Gastroesophageal sphincter (tissue), 4 donors: ENCODE results near the gene MNDA. TPM values are rescaled to one million over a fixed set of nuclear protein-coding genes. Genes with fewer than 3 reads are reported as not detected.
"Not testable (repeated sequence)": the region's sequence is repeated elsewhere in the genome, so short reads cannot be mapped to it uniquely, and the experiment has no call there.

Experiments
- ATAC-seq: fragments of 150-250 bp; one replicate; pipeline ENCODE4 v1.9.1; 2016; ENCODE audit warnings: mild to moderate bottlenecking, moderate library complexity
- H3K27ac ChIP-seq, 4 donors: fragments of 200-600 bp; sonication (generic) in 3 of 4; 1 replicate in 3 of 4; 2 replicates in 1 of 4; pipeline ENCODE4 v1.5.1; 2016 to 2019
- H3K27me3 ChIP-seq: fragments of 200-600 bp; sonication (generic); one replicate; pipeline ENCODE4 v1.5.1; 2019
- H3K36me3 ChIP-seq, 2 donors: fragments of 200-600 bp; sonication (generic); one replicate each; pipeline ENCODE4 v1.5.1; 2019; ENCODE audit warnings: control low read depth in 1 of 2
- H3K4me1 ChIP-seq, 3 donors: fragments of 200-600 bp; sonication (generic); 1 replicate in 2 of 3; 2 replicates in 1 of 3; pipeline ENCODE4 v1.5.1; 2016 to 2019; ENCODE audit warnings: control low read depth in 2 of 3
- H3K4me3 ChIP-seq, 2 donors: fragments of 200-600 bp; sonication (generic); one replicate each; pipeline ENCODE4 v1.5.1; 2019; ENCODE audit warnings: mild to moderate bottlenecking in 1 of 2, moderate library complexity in 1 of 2
- H3K9me3 ChIP-seq, 3 donors: fragments of 200-600 bp; sonication (generic); one replicate each; pipeline ENCODE4 v1.5.1; 2017 to 2019; ENCODE audit warnings: control low read depth in 2 of 3
- EP300 ChIP-seq: sonication (generic); formaldehyde crosslinking; IDR thresholded peaks from one replicate; pipeline ENCODE4 v1.6.1; 2017; ENCODE audit warnings: antibody characterized with exemption, mild to moderate bottlenecking
- POLR2A ChIP-seq, 2 donors: fragments of 450-650 bp; IDR thresholded peaks; one replicate each; pipeline ENCODE4 v1.6.1; 2017; ENCODE audit warnings: antibody characterized with exemption in 2 of 2, mild to moderate bottlenecking in 2 of 2, moderate library complexity in 1 of 2
- POLR2AphosphoS5 ChIP-seq: sonication (generic); formaldehyde crosslinking; IDR thresholded peaks from one replicate; pipeline ENCODE4 v1.6.1; 2017; ENCODE audit warnings: antibody characterized with exemption
- WGBS, 2 donors: methylation state at CpG; one replicate each; pipeline ENCODE4 v1.1.5; 2018; ENCODE audit warnings: low coverage in 1 of 2; 5-methylcytosine and 5-hydroxymethylcytosine counted together
- small RNA-seq, 4 donors: library from RNA; depleted of rRNA; stranded (forward); fragments of <200 nt; gene quantifications; one replicate each; pipeline ENCODE3, GENCODE V24; 2016
- total RNA-seq, 4 donors: library from RNA; depleted of rRNA; stranded (reverse); fragments of >200 nt; gene quantifications; one replicate each; pipeline ENCODE4 v1.1.0, GENCODE V29; 2016
- TF ChIP-seq, protein P1 (sequence below), 4 experiments: fragments of 200-600 bp in 2 of 4; fragments of 450-650 bp in 2 of 4; sonication (generic) in 1 of 4; IDR thresholded peaks; one replicate each; pipeline ENCODE4 v1.5.1; 2017 to 2019; ENCODE audit warnings: antibody characterized with exemption in 4 of 4, mild to moderate bottlenecking in 2 of 4, moderate library complexity in 2 of 4

Gene MNDA
- total RNA-seq, 4 donors from 2014 or later: 0.73 to 10.5 (median 8.6) TPM; not detected in 1

DNA sequence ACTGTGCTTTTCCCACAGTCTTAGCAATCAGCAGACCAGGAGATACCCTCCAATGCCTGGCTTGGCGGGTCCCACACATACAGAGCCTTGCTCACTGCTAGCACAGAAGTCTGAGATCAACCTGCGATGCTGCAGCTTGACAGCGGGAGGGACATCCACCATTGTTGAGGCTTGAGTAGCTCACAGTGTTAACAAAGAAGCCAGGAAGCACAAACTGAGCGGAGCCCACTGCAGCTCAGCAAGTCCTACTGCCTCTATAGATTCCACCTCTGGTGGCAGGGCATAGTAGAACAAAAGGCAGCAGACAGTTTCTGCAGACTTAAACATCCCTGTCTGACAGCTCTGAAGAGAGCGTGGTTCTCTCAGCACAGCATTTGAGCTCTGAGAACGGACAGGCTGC is 33.4 kb downstream of the MNDA start:
- no peaks in the 10 kb centered on the region for H3K4me1 ChIP-seq
- peaks cover 0 to 2% (median 0%) of the 10 kb centered on the region in 3 donors for H3K9me3 ChIP-seq
- no peak overlapping the region for H3K27ac ChIP-seq
- WGBS, 2 donors: 90% methylated on average over 2 of the region's 6 CpGs; no CpG with 5 or more reads in 1 of the 2 donors
- H3K4me3 ChIP-seq: no peak overlapping the region
- H3K27me3 ChIP-seq: no peaks in the 10 kb centered on the region
- no peak for ATAC-seq
- TF ChIP-seq, protein P1, sequence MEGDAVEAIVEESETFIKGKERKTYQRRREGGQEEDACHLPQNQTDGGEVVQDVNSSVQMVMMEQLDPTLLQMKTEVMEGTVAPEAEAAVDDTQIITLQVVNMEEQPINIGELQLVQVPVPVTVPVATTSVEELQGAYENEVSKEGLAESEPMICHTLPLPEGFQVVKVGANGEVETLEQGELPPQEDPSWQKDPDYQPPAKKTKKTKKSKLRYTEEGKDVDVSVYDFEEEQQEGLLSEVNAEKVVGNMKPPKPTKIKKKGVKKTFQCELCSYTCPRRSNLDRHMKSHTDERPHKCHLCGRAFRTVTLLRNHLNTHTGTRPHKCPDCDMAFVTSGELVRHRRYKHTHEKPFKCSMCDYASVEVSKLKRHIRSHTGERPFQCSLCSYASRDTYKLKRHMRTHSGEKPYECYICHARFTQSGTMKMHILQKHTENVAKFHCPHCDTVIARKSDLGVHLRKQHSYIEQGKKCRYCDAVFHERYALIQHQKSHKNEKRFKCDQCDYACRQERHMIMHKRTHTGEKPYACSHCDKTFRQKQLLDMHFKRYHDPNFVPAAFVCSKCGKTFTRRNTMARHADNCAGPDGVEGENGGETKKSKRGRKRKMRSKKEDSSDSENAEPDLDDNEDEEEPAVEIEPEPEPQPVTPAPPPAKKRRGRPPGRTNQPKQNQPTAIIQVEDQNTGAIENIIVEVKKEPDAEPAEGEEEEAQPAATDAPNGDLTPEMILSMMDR (IDR thresholded peaks at IDR 0.05): no peak
- TF ChIP-seq POLR2A (IDR thresholded peaks at IDR 0.05): no peak
- no peak for TF ChIP-seq EP300
- TF ChIP-seq POLR2AphosphoS5: no peak
- H3K36me3 ChIP-seq: no peaks in the 10 kb centered on the region

DNA sequence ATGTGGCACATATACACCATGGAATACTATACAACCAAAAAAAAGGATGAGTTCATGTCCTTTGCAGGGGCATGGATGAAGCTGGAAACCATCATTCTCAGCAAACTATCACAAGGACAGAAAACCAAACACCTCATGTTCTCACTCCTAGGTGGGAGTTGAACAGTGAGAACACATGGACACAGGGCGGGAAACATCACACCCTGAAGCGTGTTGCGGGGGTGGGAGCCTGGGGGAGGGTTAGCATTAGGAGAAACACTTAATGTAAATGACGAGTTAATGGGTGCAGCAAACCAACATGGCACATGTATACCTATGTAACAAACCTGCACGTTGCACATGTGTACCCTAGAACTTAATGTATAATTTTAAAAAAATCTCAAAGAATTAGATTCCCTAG is 39.3 kb downstream of the MNDA start:
- not testable (repeated sequence) for H3K4me3 ChIP-seq, H3K36me3 ChIP-seq, H3K27ac ChIP-seq, H3K4me1 ChIP-seq, H3K27me3 ChIP-seq, H3K9me3 ChIP-seq, ATAC-seq
- 81 to 88% methylated on average over 5 of the region's 5 CpGs for WGBS, 2 donors

DNA sequence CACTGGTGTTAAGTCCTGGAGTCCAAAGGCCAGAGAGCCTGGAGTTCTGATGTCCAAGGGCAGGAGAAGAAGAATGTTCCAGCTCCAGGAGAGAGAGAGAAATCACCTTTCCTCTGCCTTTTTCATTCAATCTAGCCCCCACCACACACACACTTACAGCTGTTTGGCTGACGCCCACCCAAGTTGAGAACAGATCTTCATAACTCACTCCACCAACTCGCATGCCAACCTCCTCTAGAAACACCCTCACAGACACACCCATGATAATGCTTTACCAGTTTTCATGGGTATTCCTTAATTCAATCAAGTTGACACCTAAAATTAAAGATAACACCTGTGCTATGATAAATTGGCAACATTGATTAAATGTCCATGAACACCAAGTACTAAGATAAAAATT is 42.0 kb downstream of the MNDA start:
- Histone ChIP-seq H3K27me3 (peaks cover 6% of the 10 kb centered on the region), H3K27ac (no peak overlapping the region), H3K36me3 (no peaks in the 10 kb centered on the region), H3K9me3 (no peaks in the 10 kb centered on the region), H3K4me3 (no peak overlapping the region), H3K4me1 (no peaks in the 10 kb centered on the region)
- 75% methylated on average over 2 of the region's 2 CpGs; no CpG with 5 or more reads in 1 of the 2 donors for WGBS, 2 donors
- TF ChIP-seq POLR2A (IDR thresholded peaks at IDR 0.05): no peak
- TF ChIP-seq, protein P1 (IDR thresholded peaks at IDR 0.05): no peak
- no peak for TF ChIP-seq EP300
- TF ChIP-seq POLR2AphosphoS5: no peak
- ATAC-seq: no peak

DNA sequence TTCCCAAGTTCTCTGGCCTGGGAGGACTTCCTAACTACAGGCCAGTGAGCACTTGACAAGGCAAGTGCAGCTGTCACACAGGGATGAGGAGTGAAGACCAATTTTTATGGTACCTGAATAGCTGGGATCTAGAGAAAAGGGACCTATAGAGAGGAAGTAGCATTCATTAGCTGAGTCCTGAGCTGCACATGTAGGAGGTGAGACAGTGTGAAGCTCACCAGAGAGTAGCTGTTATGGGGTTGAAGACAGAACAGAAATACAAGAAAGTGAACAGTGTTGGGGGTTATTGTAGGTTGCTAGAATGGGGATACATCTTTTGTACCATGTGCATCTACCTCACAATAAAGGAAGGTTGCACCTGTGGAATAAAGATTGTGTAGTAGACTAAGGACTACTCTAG is 62.5 kb downstream of the MNDA start:
- Histone ChIP-seq H3K27me3 (no peaks in the 10 kb centered on the region), H3K4me3 (no peak overlapping the region), H3K9me3 (peaks cover 0 to 6% (median 0%) of the 10 kb centered on the region in 3 donors), H3K4me1 (no peaks in the 10 kb centered on the region), H3K36me3 (no peaks in the 10 kb centered on the region), H3K27ac (no peak overlapping the region)
- no peak for ATAC-seq
- no peak for TF ChIP-seq POLR2AphosphoS5
- TF ChIP-seq EP300: no peak
- no peak for TF ChIP-seq POLR2A (IDR thresholded peaks at IDR 0.05)

DNA sequence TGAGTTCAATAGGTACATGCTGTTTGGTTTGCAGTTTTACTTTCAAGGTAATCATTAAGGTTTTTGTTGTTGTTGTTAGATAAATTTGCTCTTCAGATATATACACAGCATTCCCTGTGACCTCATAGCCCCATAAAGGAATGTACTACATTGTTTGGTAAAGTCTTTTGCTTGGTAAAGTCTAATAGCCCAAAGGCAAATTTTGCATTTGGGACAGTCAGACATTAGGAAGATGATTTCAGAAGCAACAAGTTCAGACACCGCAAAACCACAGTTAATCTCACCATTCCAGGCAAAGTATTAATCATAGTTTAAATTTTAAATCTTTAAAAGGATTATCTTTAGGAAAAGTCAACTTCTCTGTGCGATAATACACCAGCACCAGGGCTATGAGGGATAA is 67.6 kb downstream of the MNDA start:
- no peak for ATAC-seq
- no peak for TF ChIP-seq EP300
- TF ChIP-seq POLR2AphosphoS5: no peak
- TF ChIP-seq, protein P1 (IDR thresholded peaks at IDR 0.05): no peak
- TF ChIP-seq POLR2A (IDR thresholded peaks at IDR 0.05): no peak
- no peaks in the 10 kb centered on the region for H3K4me1 ChIP-seq
- no peaks in the 10 kb centered on the region for H3K36me3 ChIP-seq
- no peaks in the 10 kb centered on the region for H3K27me3 ChIP-seq
- no peak overlapping the region for H3K4me3 ChIP-seq
- no peak overlapping the region for H3K27ac ChIP-seq
- WGBS, 2 donors: 68 to 94% methylated on average over 2 of the region's 2 CpGs
- H3K9me3 ChIP-seq: peaks cover 0 to 2% (median 0%) of the 10 kb centered on the region in 3 donors

Small RNA genes lying within 50 kb of the gene (small RNA-seq; reads per million reads assigned to genes)
- 0 reads per million in 4 donors for gene OR2AQ1P

Other genes starting within 250 kb of the MNDA start
- not detected for gene OR10Z1, start 226.1 kb upstream of the MNDA start, total RNA-seq
- gene SPTA1, start 144.6 kb upstream of the MNDA start, total RNA-seq: under 1 TPM in 2 of 4 donors, not detected in 2; 0.05 to 0.16 TPM
- not detected for gene OR6K2, start 130.7 kb upstream of the MNDA start, total RNA-seq
- under 1 TPM in 1 of 4 donors, not detected in 3; 0.35 TPM for gene OR6K3, start 110.6 kb upstream of the MNDA start, total RNA-seq
- gene OR6K6, start 76.6 kb upstream of the MNDA start, total RNA-seq: not detected
- gene OR6N1, start 59.2 kb upstream of the MNDA start, total RNA-seq: not detected
- not detected for gene OR6N2, start 50.1 kb upstream of the MNDA start, total RNA-seq
- 1 to 10 TPM in 2 of 4 donors, under 1 TPM in 1, not detected in 1; 0.84 to 2.0 (median 1.2) TPM for gene PYHIN1, start 100.2 kb downstream of the MNDA start, total RNA-seq
- 10 to 100 TPM; 25.2 to 73.4 (median 47.5) TPM for gene IFI16, start 178.6 kb downstream of the MNDA start, total RNA-seq
- gene AIM2, start 245.4 kb downstream of the MNDA start, total RNA-seq: under 1 TPM in 3 of 4 donors, not detected in 1; 0.19 to 0.54 (median 0.30) TPM